Measurements from ENCODE around the gene CCDC195. TPM values are rescaled to one million over a fixed set of nuclear protein-coding genes. Genes with fewer than 3 reads are reported as not detected.
A peak's percentile ranks its signal among the peaks of the same experiment; 100 is the strongest.

CCDC195 gene
- not detected for total RNA-seq

- TF ChIP-seq POLR2A (IDR thresholded peaks at IDR 0.05) (no peak), CTCF (IDR thresholded peaks at IDR 0.05) (no peak)
- Histone ChIP-seq H3K4me3 (no peak within 1 kb of the TSS), H3K27me3 (no peaks in the 10 kb centered on the region), H3K36me3 (no peaks in the 10 kb centered on the region), H3K4me1 (no peaks in the 10 kb centered on the region), H3K27ac (no peak within 1 kb of the TSS), H3K9me3 (no peaks in the 10 kb centered on the region)
- no peak for DNase-seq
Observed at GRCh38 chr2:224716201-224716600, at the start of gene CCDC195. TSS of gene CCDC195 (minus strand) at chr2:224716365. CDS start at chr2:224716365, 0 bp downstream.

- no peak overlapping the region for H3K4me3 ChIP-seq
- no peak for DNase-seq
- peaks cover 0 to 6% (median 0%) of the 10 kb centered on the region in 3 donors for H3K36me3 ChIP-seq
- TF ChIP-seq CTCF (IDR thresholded peaks at IDR 0.05) = no peak
- H3K27ac ChIP-seq = peak overlapping the region in 1 of 4 donors; percentile 49
- H3K9me3 ChIP-seq = no peaks in the 10 kb centered on the region
- no peaks in the 10 kb centered on the region for H3K27me3 ChIP-seq
- no peaks in the 10 kb centered on the region for H3K4me1 ChIP-seq
Observed at GRCh38 chr2:224764565-224765236, 48.5 kb upstream of the CCDC195 start.

- DNase-seq = no peak
- H3K27ac ChIP-seq = no peak overlapping the region
- H3K4me3 ChIP-seq = no peak overlapping the region
- TF ChIP-seq CTCF (IDR thresholded peaks at IDR 0.05) = no peak
- no peak for TF ChIP-seq POLR2A (IDR thresholded peaks at IDR 0.05)
- H3K9me3 ChIP-seq = peaks cover 0 to 11% (median 4%) of the 10 kb centered on the region in 4 donors
- H3K36me3 ChIP-seq = no peaks in the 10 kb centered on the region
- H3K27me3 ChIP-seq = no peaks in the 10 kb centered on the region
- H3K4me1 ChIP-seq = no peaks in the 10 kb centered on the region
Observed at GRCh38 chr2:224757934-224758548, 41.9 kb upstream of the CCDC195 start.

GRCh38 chr2:224753743-224754540, 37.8 kb upstream of the CCDC195 start:
- Histone ChIP-seq H3K9me3 (peaks cover 0 to 11% (median 4%) of the 10 kb centered on the region in 4 donors), H3K36me3 (no peaks in the 10 kb centered on the region), H3K27ac (no peak overlapping the region), H3K27me3 (no peaks in the 10 kb centered on the region), H3K4me3 (no peak overlapping the region), H3K4me1 (no peaks in the 10 kb centered on the region)
- no peak for DNase-seq
- TF ChIP-seq POLR2A (IDR thresholded peaks at IDR 0.05) = no peak
- TF ChIP-seq CTCF (IDR thresholded peaks at IDR 0.05) = no peak

GRCh38 chr2:224751996-224752698, 36.0 kb upstream of the CCDC195 start:
- Histone ChIP-seq H3K9me3 (no peaks in the 10 kb centered on the region), H3K36me3 (no peaks in the 10 kb centered on the region), H3K4me1 (no peaks in the 10 kb centered on the region), H3K27ac (no peak overlapping the region), H3K27me3 (no peaks in the 10 kb centered on the region), H3K4me3 (no peak overlapping the region)
- no peak for TF ChIP-seq CTCF (IDR thresholded peaks at IDR 0.05)
- TF ChIP-seq POLR2A (IDR thresholded peaks at IDR 0.05) = no peak
- no peak for DNase-seq

Data from Peyer's patch (tissue), 4 donors.